HT-29 (cell line): ENCODE data around the gene NDUFA7. TPM values are rescaled to one million over a fixed set of nuclear protein-coding genes. Genes with fewer than 3 reads are reported as not detected.
"Not testable (repeated sequence)": the region's sequence is repeated elsewhere in the genome, so short reads cannot be mapped to it uniquely, and the experiment has no call there.

Experiments used
- DNase-seq: peaks from one replicate; pipeline ENCODE4 v3.0.0-alpha.2; 2015; ENCODE audit warnings: low spot score
- total RNA-seq: library from RNA; depleted of rRNA; stranded (reverse); fragments of >200 nt; shearing (Covaris generic); gene quantifications from 2 replicates; pipeline ENCODE4 v1.2.3, GENCODE V29; 2014; rRNA removed

The NDUFA7 gene
- total RNA-seq = 73.3 and 79.7 TPM in 2 replicates

- peak; percentile 88 for DNase-seq
Measured at GRCh38 chr19:8321067-8321985, at the start of gene NDUFA7, which contains the start of gene RPS28. Gene NDUFA7, minus strand, starts transcription at chr19:8321375. Its CDS starts 17 bp downstream, at chr19:8321358. Gene RPS28, plus strand, starts transcription at chr19:8321496. Its CDS starts 35 bp downstream, at chr19:8321531.

- DNase-seq = no peak
Measured at GRCh38 chr19:8370176-8371010, 49.2 kb upstream of the NDUFA7 start.

- peak; percentile 76 for DNase-seq
Measured at GRCh38 chr19:8367327-8368001, 46.3 kb upstream of the NDUFA7 start.

GRCh38 chr19:8366961-8367326 lies 45.8 kb upstream of the NDUFA7 start:
- no peak for DNase-seq

GRCh38 chr19:8366121-8366581 lies 45.0 kb upstream of the NDUFA7 start:
- no peak for DNase-seq

- DNase-seq = no peak
Measured at GRCh38 chr19:8363803-8364771, 42.9 kb upstream of the NDUFA7 start, which contains the start of gene ANGPTL4. Gene ANGPTL4, plus strand, starts transcription at chr19:8364155. Its CDS starts 167 bp downstream, at chr19:8364322.

GRCh38 chr19:8361921-8362793 lies 41.0 kb upstream of the NDUFA7 start:
- DNase-seq = peak; percentile 92

GRCh38 chr19:8360196-8360595 lies 39.0 kb upstream of the NDUFA7 start:
- no peak for DNase-seq

GRCh38 chr19:8358948-8359347 lies 37.8 kb upstream of the NDUFA7 start:
- no peak for DNase-seq

- DNase-seq = no peak
Measured at GRCh38 chr19:8357007-8357521, 35.9 kb upstream of the NDUFA7 start.

- DNase-seq = peak; percentile 26
Measured at GRCh38 chr19:8355631-8356402, 34.6 kb upstream of the NDUFA7 start.

- DNase-seq = not testable (repeated sequence)
Measured at GRCh38 chr19:8352845-8353244, 31.7 kb upstream of the NDUFA7 start.

GRCh38 chr19:8352134-8352827 lies 31.1 kb upstream of the NDUFA7 start:
- DNase-seq = no peak

- DNase-seq = not testable (repeated sequence)
Measured at GRCh38 chr19:8349629-8350372, 28.6 kb upstream of the NDUFA7 start.

- DNase-seq = no peak
Measured at GRCh38 chr19:8343483-8343844, 22.3 kb upstream of the NDUFA7 start.

GRCh38 chr19:8342684-8343482 lies 21.7 kb upstream of the NDUFA7 start, which contains the start of gene KANK3:
Gene KANK3, minus strand, starts transcription at chr19:8343262. Its CDS starts 5,434 bp downstream, at chr19:8337828.
- DNase-seq = peak; percentile 92
